ENCODE measurements around the gene FALEC. TPM values are rescaled to one million over a fixed set of nuclear protein-coding genes. Genes with fewer than 3 reads are reported as not detected.

The FALEC gene
- total RNA-seq, 1 experiment from 2014 or later: 0.59 TPM

- Histone ChIP-seq H3K9me3 (no peaks in the 10 kb centered on the region), H3K27me3 (replicated peaks; ENCODE audit: control insufficient read depth, insufficient read depth, low read length) (no peaks in the 10 kb centered on the region), H3K36me3 (ENCODE audit: control insufficient read depth, insufficient read depth, low read length) (no peaks in the 10 kb centered on the region), H3K4me3 (ENCODE audit: low read depth, low read length) (no peak overlapping the region), H3K4me1 (peaks cover 59% of the 10 kb centered on the region)
- Mint-ChIP-seq H3K36me3 (ENCODE audit: insufficient read depth, unreplicated experiment) (peaks cover 17% of the 10 kb centered on the region), H3K27me3 (ENCODE audit: insufficient read depth, unreplicated experiment) (no peaks in the 10 kb centered on the region), H3K27ac (ENCODE audit: unreplicated experiment) (peak overlapping the region; percentile 85), H3K4me3 (ENCODE audit: unreplicated experiment) (no peak overlapping the region), H3K4me1 (ENCODE audit: low read depth, unreplicated experiment) (peaks cover 56% of the 10 kb centered on the region), H3K9me3 (ENCODE audit: unreplicated experiment) (no peaks in the 10 kb centered on the region)
- no TSS peak for BruUV-seq (replicated peaks)
- DNase-seq: no peak
- CTCF ChIA-PET: interaction anchor here (0.6 to 1.6 kb wide), 5 partner anchors 16 to 324 kb away, joined by 3 to 5 read pairs (median 3); no protein-coding TSS in a partner anchor
- TF ChIP-seq CTCF (IDR thresholded peaks at IDR 0.05; ENCODE audit: insufficient read depth in 1 of 2, low read depth in 1 of 2, low read length in 1 of 2, severe bottlenecking in 1 of 2, unreplicated experiment in 1 of 2): no peak
- POLR2A ChIA-PET: interaction anchor here (0.8 to 1.2 kb wide), 3 partner anchors 11 to 21 kb away, joined by 3 to 4 read pairs (median 4); partner anchors contain the start of gene FALEC
- intact Hi-C loops (cut with micrococcal nuclease; ENCODE audit: unreplicated experiment): no loop called here
Observed at GRCh38 chr1:150536836-150537731, 21.5 kb downstream of the FALEC start.

- ChIA-PET POLR2A (interaction anchor here (0.6 to 1.2 kb wide), 5 partner anchors 12 to 41 kb away, joined by 3 to 5 read pairs (median 4); partner anchors contain the start of genes FALEC and MCL1), CTCF (interaction anchor here (0.5 to 1.6 kb wide), 6 partner anchors 11 to 323 kb away, joined by 3 to 6 read pairs (median 3); partner anchors contain the start of gene ADAMTSL4)
- TF ChIP-seq CTCF (IDR thresholded peaks at IDR 0.05; ENCODE audit: insufficient read depth in 1 of 2, low read depth in 1 of 2, low read length in 1 of 2, severe bottlenecking in 1 of 2, unreplicated experiment in 1 of 2): no peak
- H3K4me3 ChIP-seq (ENCODE audit: low read depth, low read length): no peak overlapping the region
- no peak overlapping the region for H3K4me3 Mint-ChIP-seq (ENCODE audit: unreplicated experiment)
- peak overlapping the region; percentile 85 for H3K27ac Mint-ChIP-seq (ENCODE audit: unreplicated experiment)
- H3K27me3 ChIP-seq (replicated peaks; ENCODE audit: control insufficient read depth, insufficient read depth, low read length): no peaks in the 10 kb centered on the region
- H3K4me1 ChIP-seq: peaks cover 55% of the 10 kb centered on the region
- no peaks in the 10 kb centered on the region for H3K27me3 Mint-ChIP-seq (ENCODE audit: insufficient read depth, unreplicated experiment)
- no peaks in the 10 kb centered on the region for H3K9me3 Mint-ChIP-seq (ENCODE audit: unreplicated experiment)
- no peaks in the 10 kb centered on the region for H3K36me3 ChIP-seq (ENCODE audit: control insufficient read depth, insufficient read depth, low read length)
- BruUV-seq (replicated peaks): no TSS peak
- H3K36me3 Mint-ChIP-seq (ENCODE audit: insufficient read depth, unreplicated experiment): peaks cover 7% of the 10 kb centered on the region
- peaks cover 47% of the 10 kb centered on the region for H3K4me1 Mint-ChIP-seq (ENCODE audit: low read depth, unreplicated experiment)
- DNase-seq: peak; percentile 52 to 74
- no peaks in the 10 kb centered on the region for H3K9me3 ChIP-seq
- intact Hi-C loops (cut with micrococcal nuclease; ENCODE audit: unreplicated experiment): no loop called here
Observed at GRCh38 chr1:150537732-150538684, 22.5 kb downstream of the FALEC start.

All from Caco-2 (cell line).